ENCODE results near the gene SH3GLB2.

The SH3GLB2 gene

DNA sequence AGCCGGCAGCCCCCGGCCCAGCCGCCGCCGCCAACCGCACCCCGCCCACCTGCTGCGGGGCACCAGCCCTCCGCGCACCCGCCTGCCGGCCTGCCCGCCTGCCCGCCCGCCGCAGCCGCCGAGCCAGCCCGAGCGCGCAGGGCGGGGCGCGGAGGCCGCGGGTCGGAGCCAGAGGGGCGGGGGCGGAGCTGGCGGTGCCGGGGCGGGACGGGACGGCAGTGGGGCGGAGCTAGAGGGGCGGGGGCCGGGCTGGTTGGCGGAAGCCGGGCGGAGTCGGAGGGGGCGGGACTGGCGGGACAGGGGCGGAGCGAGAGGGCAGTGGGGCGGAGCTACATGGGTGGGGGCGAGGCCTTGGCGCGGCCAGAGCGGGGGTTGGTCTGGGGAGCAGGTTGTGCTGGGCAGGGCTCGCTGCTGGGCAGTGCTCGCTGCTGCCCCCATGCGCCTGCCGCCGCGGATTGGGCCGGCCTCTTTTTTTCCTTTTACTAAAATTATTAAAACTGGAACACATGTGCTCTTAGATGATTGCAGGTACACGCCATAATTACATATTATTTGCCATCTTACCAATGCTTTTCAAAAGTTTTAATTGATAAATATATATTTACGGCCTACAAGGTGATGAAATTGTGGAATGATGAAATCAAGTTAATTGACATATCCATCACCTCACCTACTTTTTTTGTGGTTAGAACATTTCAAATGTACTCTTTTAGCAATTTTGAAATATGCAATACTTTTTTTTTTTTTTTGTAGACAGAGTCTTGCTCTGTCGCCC is at the start of gene SH3GLB2:
TSS of gene SH3GLB2 (minus strand) at position 140 of the 775 bp plus-strand sequence. CDS start 177 bp downstream, outside the sequence.
- peak; percentile 57 to 88 for DNase-seq

DNA sequence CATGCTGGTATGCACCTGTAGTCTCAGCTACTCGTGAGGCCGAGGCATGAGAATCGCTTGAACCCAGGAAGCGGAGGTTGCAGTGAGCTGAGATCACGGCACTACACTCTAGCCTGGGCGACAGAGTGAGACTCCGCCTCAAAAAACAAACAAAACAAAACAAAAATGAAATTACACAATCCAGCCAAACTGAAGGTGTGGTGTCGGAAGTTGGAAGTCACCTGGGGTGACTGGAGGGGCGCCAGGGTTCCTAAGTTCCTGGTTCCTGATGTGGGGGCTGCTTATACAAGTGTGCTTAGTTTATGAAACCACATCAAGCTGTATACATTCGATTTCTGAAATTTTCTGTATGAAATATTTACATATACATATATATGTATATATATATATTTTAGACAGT is 49.1 kb upstream of the SH3GLB2 start:
- DNase-seq = no peak

DNA sequence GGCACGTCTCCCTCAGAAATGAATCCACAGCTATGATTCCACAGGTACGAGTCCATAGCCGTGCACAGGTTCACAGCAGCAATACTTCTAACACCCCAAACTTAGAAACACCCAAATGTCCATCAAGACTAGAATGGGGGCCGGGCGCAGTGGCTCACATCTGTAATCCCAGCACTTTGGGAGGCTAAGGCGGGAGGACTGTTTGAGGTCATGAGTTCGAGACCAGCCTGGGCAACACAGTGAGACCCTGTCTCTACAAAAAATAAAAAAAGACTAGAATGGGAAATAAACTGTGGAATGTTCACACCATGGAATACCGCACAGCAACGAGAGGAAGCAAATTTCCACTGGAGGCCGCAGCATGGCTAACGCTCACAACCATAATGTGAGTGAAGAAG is 48.5 kb upstream of the SH3GLB2 start:
- DNase-seq = no peak

DNA sequence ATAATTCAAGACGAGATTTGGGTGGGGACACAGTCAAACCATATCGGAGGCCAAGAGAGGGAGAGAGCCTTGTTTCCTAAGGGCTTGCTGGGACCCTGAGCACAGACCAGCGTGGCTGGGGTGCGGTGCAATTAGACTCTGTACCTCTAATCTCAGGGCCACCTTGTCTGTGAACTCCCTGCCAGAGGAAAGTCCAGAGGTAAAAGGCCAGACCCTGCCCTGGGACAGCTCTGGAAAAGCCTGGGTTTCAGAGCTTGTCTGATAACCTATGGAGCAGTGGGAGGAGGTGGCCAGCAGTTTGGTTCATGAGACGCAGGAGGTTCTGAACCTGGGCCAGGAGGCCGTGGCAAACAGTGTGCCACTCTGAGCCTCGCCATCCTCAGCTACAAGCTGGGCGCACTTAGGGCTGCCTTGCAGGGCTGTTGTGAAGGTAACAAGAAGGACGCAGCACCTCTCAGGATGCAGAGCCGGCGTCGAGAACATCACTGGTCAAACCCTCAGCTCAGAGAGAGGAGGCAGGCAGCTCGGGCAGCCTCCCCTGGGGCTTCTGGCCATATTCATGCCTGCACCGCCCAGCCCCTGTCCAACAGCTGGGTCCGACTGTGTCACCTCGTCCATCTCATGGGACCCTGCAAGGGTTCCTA is 48.0 kb upstream of the SH3GLB2 start:
- no peak for DNase-seq

DNA sequence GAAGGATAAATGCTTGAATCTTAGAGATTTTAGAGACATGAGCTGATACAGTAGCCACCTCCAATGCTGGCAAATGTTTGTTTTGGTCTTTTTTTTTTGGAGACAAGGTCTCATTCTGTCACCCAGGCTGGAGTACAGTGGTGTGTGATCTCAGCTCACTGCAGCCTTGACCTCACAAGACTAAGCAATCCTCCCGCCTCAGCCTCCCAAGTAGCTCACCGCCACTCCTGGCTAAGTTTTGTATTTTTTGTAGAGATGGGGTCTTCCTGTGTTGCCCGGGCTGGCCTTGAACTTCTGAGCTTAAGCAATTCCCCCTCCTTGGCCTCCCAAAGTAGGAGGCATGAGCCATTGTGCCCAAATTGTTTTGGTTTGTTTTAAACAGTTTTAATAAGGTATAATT is 46.0 kb upstream of the SH3GLB2 start:
- DNase-seq = no peak

DNA sequence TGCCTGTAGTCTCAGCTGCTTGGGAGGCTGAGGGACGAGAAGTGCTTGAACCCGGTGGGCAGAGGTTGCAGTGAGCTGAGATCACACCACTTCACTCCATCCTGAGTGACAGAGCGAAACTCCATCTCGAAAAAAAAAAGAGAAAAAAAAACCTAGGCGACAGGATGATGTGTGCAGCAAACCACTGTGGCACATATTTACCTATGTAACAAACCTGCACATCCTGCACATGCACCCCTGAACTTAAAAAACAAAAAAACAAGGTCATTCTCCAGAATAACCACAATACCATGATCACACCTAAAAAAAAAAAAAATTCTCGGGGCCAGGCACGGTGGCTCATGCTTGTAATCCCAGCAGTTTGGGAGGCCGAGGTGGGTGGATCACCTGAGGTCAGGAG is 45.3 kb upstream of the SH3GLB2 start:
- DNase-seq = no peak

DNA sequence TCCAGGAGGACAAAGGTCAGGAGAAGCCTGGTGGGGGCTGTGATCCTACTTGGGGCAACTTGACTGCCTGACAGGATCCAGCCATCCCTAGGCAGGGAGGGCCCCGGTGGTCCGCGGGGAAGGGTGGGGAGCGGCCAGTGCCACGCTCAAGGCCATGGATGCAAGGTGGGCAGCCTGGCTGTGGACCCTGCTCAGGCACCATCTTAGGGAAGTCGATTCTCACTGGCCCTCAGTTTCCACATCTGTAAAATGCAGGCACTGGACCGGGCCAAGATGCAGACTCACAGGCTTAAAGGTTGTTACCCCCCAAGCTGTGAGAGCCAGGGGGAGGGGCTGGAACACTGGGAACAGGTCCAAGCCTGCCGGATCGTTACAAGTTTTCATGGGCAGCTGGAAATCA is 44.0 kb upstream of the SH3GLB2 start:
- DNase-seq = no peak

DNA sequence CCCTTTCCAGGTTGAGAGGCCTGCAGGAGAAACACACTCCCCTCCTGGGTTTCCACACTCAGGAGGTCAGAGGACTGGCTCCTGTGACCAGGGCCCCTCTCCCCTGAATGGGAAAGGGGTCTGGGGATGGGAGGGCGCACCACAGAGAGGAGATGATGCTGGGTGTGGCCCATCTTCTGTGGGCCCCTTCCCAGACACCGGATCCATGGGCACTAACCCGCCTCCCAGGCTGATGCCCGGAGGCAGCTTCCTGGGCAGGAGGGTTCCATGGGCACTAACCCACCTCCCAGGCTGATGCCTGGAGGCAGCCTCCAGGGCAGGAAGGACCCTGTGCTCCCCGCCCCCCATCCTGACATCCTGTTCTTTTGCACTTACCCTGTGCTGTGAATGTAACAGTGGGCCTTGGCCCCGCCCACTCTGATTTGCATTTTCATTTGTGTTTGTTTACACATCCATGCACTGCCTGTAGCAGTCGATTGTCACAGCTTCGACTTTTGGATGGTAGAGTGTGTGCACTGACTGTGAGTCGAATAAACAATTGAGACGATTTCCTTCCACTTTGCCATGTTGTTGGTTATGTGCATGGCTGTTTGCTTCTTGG is 43.5 kb upstream of the SH3GLB2 start:
- DNase-seq = no peak

DNA sequence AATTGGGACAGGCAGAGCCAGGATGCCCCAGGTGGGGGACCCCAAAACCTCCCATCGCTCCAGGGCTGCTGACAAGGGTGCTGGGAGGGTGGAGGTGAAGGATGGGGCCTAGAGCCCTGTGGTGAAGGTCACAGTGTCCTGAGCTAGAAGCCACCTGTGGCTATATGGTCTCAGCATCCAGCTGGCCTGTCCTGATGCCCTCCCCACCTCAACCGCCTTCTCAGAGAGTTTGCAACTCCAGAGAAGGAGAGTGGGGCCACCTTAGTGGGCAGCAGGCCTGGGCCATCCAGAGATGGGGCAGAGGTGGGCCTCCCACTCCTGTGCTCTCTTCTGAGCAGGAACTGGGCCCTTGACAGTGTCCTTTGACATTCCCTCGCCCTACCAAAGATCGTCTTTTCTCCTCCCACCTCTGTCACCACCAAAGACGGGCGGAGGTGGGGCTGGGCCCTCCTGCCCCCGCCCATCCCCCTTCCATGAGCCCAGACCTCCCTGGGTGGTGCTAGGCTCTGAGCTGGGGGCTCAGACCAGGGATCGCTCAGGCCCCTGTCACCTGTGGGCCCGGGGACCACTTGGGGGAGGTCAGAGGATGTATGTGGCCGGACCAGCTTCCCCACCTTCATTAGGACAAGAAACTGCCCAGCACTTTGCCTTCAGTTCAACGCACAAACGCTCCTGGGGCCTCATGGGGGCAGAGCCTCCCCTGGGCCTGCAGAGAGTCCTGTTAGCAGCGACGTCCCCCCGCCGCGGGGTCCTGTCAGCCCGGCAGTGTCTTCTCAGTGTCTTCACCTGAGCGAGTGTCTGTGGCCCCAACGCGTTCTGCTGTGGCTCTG is 42.8 kb upstream of the SH3GLB2 start:
- no peak for DNase-seq

DNA sequence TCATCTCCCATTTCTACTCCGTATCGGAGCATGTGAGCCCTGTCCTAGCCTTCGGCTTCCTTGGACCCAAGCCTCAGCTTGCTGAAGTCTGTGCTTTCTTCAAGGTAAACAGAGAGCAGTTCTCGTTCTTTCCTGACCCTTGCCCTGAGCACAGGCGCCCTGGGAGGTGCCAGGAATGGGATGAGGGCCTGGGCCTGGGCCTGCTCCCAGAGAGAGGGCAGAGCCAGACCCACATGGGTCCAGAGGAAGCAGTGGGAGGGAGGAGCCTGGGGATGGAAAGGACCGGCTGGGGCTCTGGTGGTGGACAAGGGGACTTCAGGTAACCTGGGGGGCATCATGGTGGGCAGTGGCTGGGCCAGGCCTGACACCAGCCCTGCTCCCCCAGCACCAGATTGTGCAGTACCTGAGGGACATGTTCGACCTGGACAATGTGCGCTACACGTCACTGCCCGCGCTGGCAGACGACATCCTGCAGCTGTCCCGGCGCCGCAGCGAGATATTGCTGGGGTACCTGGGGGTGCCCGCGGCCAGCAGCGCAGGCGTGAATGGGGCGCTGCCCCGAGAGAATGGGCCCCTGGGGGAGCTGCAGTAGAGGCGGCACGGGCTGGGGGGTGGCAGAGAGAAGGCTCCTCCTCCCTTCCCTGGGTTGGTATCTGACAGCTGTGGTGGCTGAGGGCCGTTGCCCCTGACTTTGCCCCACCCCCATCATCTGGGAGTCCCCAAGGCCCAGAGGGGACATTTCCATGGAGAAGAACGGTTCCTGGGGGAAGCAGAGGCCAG is 41.9 kb upstream of the SH3GLB2 start:
- no peak for DNase-seq

DNA sequence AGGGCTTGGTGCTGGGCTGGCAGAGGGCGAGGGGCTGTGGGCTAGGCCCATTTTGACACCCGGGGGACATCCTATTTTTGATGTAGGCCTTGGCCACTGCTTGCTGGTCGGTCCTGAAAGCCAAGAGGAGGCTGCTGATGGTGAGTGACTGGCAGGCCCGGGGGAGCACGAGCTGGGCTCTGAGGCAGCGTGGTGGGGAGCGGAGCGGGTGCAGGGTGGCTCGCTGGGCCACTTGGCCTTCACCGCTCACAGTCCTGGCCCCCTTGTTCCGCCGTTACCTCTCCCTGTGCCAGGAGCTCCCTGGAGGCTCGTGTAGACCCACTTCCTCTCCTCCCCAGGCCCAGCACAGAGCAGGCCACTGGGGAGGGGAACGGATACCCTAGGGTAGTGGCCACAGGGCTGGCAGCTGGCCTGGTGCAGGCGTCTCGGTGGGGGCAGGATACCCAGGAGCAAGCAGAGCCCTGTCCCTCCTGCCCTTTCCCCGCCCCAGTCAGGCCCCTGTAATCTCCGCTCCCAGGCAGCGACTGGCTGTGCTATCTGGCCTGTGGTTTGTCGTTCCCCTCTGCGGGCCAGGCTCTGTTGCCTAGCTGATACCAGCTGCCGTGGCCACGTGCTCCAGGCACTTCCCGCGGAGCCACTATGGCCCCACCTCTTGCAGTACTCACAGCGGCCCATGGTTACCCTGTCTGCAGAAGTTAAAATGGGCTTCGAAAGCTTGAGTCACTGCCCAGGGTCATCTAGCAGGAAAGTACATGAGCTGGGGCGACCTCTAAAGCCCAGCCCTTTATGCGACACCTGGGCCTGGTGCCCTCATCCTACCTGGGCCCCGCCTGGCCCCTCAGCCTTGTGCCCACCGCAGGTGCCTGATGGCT is 41.1 kb upstream of the SH3GLB2 start:
- no peak for DNase-seq

DNA sequence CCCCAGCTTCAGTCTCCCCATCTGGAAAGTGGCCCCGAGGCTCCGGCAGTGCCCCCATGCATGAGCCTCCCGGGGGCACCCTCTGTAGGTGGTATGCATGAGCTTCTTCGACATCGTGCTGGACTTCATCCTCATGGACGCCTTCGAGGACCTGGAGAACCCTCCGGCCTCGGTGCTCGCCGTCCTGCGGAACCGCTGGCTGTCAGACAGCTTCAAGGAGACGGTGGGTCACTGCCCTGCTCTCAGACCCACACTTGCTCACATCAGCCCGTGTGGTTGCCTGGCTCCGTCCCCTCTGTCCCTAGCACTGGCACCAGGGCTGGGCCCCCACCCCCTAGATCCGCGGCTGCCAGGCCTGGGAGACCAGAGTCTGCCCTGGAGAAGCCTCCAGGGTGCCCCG is 40.0 kb upstream of the SH3GLB2 start:
- DNase-seq = no peak

DNA sequence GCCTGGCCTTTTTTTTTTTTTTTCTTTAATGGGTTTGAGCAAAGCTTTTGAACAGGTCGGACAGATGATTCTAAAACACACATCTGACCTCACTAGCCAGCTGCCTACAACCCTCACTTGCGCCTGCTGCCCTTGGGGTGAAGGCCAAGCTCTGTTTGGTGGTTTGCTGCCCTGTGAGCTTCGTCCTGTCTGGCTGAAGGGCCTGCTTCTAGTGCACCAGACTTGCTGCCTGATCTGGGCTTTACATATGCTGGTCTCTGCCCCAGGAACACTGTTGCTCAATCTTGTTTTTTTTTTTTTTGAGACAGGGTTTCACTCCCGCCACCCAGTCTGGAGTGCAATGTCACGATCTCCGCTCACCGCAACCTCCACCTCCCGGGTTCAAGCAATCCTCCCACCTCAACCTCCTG is 36.4 kb upstream of the SH3GLB2 start:
- no peak for DNase-seq

DNA sequence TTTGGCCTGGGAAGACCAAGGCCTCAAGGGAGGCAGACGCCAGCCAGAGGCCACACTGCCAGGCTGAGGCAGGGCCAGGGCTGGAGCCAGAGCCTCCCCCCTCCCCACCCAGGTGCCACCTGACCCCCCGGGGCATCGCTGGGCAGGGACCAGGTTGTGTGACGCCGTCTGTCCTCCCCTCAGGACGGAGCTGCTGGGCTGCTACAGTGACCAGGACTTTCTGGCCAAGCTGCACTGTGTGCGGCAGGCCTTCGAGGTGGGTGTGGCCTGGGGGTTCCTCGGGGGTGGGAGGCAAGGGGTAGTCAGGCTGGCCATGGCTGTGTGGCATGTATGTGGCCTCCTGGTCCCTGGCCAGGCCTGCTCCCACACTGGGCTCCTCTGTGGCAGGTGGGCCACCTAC is 34.9 kb upstream of the SH3GLB2 start:
- DNase-seq = no peak

DNA sequence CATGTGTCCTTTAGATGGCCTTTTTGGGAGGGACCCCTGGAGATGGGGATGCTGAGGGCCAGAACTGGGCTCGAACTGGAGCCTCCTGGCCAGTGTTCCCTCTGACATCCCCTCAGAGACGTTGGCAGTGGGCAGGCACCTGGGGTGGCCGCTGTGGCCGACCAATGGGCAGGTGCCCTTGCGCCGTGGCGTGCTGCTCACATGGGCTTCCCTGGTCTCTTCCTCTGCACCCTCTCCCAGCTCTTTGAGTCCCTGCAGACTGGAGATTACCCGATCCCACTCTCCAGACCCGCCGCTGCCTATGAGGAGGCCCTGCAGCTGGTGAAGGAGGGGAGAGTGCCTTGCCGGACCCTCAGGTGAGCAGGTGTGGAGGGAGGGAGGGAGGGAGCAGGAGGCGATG is 32.9 kb upstream of the SH3GLB2 start:
- no peak for DNase-seq

DNA sequence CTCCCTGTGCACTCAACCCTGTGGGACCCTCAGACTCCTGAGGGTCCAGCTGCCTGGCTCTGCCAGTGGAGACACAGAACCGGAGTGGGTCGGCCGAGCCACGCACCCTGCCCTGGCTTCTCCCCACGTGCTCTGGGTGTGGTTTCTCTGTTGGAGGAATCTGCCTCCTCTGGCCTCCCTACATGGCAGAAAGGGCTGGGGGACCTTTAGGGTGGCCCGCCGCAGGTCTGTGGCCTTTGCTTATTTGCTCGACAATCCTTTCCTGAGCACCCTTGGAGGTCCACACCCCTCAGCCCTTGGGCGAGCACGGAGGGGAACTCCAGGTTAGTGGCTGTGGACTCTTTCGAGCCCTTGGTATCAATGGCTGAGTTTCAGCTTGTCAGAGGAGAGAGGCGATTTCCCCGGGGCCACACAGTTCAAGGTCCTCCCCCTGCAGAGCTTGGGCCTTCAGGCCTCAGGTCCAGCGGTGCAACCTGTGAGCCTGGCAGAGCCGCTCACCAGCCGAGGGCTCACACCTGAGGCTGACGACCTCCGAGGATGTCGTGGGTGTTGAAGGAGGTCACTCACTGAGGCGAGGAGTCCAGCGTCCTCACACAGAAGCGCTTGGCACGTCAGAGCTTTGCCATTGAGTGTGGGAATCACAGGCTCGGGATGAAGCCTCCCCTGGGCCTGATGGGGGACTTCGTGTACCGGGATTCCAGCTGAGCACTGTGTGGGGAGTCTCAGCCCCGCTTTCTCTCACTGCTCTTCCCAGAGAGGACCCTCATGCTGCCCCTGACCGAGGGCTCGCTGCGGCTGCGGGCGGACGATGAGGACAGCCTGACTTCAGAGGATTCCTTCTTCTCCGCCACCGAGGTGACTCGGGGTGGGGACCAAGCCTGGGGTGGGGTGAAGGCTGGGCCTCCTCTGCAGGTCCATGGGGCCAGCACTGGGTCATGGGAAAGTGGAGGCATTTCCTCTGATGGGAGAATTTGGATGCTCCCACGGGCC is 32.0 kb upstream of the SH3GLB2 start:
- DNase-seq = no peak

DNA sequence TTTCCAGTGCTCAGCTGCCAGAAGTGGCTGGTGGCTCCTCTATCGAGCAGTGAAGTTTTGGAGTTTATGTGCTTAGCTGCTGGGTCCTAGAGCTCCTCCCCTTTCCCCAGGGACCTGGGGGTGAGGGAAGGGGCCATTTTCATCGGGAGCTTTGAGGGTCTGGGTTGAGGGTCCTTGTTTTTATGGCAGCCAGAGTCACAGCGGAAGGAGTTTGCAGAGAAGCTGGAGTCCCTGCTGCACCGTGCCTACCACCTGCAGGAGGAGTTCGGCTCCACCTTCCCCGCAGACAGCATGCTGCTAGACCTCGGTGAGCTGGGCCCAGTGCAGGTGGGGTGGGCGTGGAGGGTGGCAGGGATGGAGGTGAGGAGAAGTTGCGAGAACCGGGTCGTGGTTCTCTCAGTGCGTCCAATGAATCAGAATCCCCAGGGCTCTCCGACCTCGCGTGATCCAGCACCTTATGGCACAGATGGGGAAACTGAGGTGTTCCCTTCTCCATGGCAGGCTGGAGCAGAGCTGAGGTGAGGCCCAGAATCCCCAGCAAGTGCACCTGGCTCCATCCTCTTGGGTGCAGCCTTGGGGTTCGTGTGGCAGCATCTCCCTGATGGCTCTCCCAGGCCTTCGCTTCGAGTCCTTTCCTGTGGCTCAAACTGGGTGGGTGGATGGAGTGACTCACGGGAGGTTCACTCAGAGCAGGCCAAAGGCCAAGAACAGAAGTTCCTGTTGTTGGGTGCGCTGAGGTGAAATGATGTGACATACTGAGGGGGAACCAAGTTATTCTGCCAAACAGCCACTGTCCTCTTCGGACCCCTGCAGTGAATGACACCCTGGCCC is 31.0 kb upstream of the SH3GLB2 start:
- DNase-seq = no peak

DNA sequence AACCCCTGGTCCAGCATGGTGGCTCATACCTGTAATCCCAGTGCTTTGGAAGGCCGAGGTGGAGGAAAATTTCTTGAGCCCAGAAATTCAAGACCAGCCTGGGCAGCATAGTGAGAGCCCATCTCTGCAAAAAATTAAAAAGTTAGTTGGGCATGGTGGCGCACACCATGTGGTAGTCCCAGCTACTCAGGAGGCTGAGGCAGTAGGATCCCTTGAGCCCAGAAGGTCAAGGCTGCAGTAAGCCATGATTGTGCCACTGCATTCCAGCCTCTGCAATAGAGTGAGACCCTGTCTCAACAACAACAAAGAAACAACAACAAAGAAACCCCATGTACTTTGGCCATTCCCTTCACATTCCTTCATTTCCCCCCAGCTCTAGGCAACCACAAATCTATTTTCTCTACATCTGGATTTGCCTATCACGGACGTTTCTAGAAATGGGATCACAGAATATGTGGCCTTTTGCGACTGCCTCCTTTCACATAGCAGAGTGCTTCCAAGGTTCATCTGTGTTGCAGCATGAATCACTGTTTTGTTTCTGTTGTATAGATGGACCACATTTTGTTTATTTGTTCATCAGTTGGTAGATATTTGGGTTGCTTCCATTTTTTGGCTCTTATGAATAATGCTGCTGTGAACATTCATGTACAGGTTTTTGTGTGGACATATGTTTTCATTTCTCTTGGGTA is 26.2 kb upstream of the SH3GLB2 start:
- no peak for DNase-seq

DNA sequence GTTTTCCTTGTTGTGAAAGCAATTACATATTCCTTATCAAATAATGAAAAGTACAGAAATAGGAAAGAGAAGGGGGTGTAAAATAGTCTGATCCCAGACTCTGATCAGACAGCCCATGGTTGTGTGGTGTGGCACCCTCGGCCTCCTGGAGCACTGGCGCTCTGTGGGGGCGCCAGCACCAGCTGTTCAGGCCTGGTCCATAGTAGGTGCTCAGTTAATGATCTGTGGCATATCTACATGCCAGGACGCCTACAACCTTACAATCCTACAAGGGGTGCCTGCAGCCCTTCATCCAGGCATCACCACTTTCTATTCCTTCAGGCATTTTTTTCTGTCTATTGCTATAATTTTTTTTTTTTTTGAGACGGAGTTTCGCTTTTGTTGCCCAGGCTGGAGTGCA is 24.9 kb upstream of the SH3GLB2 start:
- no peak for DNase-seq
